Medulla oblongata (tissue), 1 donor: ENCODE data around the gene STEEP1.

Experiments used
- DNase-seq: peaks from one replicate; pipeline ENCODE4 v3.0.0-alpha.2; 2015; ENCODE audit errors: extremely low spot score

STEEP1 gene

DNA sequence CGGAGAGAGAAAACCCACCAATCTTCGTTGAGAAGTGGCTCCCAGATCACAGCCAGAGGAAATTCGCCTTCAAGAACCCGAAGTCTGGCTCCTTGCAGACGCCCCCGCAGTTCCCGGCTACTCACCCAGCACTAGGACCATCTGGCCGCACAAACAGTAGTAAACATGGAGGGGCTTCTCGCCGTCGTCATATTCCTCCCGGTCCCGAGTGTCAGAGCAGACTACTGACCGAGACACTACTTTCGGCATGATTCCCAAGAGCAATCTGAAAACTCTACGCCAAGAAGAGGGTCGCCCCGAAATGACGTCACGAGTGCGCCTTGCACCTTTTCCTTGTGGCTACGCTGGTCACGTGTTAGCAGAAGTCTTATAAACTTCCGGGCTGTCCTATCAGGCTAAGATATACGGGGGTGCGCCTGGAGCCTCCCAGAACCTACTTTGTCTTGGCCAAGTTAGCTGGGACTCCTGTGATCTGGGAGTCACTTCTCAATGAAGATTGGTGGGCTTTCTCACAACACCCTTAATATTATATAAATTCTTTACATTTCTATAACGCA, at the start of gene STEEP1:
STEEP1 (minus strand) TSS at position 303 of the 557 bp plus-strand sequence; CDS start at position 249, 54 bp downstream.
- DNase-seq, result peak; percentile 87

DNA sequence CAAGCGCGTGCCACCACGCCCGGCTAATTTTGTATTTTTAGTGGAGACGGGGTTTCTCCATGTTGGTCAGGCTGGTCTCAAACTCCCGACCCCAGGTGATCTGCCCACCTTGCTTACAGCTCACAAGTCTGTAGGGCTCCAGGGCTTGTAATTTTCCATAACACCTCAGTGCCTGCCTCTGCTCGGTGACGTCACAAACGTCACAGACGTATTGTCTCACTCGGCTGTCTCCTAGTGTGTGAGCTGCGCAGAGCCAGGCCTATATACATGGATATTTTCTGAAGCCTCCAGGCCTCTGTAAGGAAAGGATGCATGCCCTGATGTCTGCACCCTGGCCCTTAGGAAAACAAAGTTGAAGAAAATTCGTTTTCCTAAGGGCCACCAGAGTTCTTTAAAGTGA, 49.6 kb upstream of the STEEP1 start:
- DNase-seq, result no peak

DNA sequence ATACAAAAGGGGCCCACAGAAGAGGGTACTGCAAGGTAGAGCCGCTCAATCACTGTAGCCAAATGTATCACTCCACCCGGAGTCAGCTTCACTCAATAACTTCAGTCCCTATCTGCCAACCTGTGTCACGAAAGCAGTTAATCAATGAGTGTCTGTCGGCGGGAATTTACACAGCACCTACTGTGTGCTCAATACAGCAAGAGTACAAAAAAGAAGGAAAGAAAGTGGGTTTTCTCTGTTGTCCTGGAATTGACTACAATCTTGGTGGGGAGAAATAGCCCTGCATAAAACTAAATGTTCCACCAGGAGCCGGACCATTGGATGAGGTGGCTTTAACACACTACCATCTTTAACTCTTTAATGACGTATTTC, 41.8 kb upstream of the STEEP1 start:
- DNase-seq, result peak; percentile 26

DNA sequence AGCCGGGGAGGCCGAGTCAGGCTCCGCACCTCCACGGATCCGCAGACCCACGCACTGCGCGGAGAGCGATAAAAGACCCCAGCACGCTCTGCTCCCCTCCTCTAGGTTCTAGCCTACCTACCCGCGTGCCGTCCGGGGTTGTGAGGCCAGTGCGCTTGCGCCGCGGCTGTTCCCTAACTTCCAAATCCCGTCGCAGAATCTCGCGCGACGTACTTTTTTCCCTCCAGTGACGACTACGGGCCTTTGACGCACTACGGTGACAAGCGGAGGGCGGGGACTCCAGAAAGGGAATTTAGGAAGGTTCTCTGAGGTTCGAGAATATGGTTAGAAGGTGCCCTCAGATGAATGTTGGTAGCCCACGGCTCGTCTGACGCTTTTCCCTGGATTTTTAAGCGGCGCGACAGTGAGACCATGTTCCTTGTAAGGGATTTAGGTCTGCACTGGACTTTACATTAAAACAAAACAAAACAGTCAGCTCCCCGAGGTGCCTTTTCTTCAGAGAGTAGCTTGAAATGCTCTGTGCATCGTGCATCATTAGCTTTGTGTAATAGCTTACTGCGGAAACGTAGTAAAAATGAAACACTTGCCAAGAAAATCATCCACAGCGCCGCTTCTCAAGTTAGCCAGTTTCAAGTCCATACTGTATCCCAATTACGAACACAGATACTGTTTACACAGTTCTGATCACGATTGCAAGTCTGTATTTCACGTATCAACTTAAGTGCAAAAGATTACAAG, 41.2 kb upstream of the STEEP1 start, which contains the start of gene NKRF:
NKRF (minus strand) TSS at position 145 of the 738 bp plus-strand sequence.
- peak; percentile 95 for DNase-seq

DNA sequence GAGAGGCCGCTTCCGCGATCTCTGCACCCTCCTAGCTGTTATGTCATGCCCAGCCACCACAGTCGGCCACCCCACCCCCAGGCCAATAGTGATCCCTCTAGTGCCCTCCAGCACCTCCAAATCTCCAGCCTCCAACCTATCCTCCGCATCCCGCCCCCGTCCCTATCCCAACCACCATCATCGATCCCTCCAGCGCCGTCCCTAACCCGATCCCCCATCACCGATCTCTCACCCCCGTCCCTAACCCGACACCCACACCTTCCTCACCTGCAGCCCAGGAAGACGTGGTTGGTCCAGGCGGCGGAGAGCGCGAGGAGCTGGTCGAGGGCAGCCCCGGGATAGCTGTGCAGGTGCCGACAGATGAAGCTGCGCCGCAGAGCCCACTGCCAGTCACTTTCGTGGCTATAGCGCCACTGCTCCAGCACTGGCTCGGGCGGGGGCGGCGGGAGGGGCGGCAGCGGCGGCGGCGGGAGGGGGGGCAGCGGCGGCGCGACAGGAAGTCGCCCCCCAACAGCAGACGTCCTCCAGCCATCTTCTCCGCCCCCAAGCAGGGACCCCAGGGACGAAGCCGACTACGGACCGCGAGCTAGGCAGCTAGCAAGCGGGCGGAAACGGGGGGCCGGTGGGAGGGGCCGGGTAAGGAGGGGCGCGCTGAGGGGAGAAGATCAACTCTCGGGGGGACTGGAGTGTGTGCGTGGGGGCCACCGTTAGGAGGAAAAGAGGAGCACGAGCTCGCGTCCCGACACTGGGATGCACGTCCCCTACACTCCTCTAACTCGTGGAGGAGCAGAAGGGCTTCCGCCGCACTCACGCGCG, 40.5 kb upstream of the STEEP1 start:
- peak; percentile 22 for DNase-seq

DNA sequence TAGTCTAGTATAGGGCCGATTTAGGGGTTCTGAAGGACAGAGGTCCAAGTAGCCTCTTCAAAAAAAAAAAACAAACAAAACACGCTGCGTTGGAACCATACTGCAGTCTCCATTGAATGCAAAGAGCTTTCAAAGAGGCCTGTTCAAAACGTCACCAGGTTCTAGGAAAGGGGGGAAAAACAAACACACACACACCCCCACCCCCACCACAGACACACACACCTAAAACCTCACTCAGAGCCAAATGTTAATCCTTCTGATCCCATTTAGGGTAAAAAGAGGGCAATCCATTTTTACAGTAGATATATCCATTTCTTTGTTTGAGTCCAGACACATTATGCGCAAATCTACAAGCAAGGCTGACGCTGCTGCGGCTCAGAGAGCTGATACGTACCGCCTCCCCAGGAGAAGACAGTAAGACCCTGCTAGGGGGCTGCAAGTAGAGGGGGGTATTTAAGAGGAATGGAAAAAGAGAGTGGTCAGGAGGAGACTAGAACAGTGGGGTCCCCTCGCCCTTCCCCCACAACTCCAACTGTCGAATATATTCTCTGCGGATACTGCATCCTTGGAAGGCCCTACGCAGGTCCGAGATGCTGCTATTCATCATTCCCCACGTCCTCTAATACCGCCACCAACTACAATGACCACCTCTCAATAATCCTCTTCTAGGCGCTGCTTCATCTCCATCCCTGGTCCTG, 39.7 kb upstream of the STEEP1 start:
- DNase-seq, result peak; percentile 7

DNA sequence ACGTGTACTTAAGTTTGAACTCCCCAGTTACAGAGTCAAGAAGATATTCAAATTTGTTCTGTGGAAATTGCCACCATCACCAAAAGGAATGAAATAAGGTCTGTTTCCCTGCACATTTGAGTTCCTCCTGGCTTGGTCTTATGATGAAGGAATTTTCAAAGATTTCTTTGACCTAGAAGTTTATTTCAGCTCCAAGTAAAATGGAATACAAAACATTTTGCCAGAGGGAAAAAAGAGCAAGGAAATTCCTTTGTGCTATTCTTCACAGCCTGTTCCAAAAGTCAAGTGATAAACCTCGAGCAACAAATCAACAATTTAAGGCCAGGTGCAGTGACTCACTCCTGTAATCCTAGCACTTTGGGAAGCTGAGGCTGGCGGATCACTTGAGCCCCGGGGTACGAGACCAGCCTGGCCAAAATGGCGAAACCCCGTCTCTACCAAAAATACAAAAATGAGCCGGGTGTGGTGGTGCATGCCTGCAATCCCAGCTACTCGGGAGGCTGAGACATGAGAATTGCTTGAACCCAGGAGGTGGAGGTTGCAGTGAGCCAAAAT, 37.6 kb upstream of the STEEP1 start:
- DNase-seq, result no peak

DNA sequence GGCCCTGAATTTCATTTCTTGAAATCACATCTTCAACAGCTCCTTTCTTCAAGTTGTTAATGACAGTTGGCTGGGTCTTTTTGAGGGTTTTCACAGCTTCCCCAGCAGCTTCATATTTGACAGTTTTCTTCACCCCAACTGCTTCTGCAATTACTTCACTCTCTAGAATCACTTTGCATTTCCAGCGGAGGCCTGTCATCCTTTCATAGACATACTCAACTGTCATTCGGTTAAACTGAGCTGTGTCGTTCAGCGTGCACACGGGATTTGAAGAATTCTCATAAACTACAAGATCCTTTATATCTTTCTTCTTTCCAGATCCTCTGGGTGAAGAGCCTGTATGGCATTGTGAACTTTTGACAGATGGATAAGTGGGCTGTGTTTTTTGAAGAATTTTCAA, 24.6 kb upstream of the STEEP1 start:
- DNase-seq, result no peak

DNA sequence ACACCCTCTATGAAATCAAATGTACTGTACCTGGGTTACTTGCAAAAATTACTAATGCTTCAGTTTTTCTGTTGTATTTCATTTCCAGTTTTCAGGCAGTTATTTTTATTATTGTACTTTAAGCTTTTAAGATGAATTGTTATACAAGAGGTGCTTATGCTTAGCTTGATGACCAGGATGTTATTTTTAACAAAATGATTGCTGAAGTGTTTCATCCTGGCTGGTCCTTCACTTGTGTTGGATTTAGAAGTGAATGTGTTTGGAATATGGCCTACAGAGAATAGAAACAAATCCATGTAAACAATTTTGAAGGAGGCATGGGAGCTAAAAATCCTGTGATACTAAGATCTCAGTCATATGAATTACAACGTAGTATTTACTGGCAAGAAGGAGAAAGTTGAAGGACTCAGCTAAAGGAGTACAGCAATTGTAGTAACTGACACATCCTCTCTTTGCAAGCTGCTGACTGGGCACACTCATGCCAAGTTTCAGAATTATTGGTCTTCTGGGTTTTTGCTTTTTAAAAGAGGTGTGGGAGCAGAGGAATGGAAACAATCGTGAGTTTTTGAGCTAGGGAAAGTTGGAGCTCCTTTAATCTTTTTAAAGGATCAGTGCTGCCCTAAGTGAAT, 18.3 kb upstream of the STEEP1 start:
- no peak for DNase-seq

DNA sequence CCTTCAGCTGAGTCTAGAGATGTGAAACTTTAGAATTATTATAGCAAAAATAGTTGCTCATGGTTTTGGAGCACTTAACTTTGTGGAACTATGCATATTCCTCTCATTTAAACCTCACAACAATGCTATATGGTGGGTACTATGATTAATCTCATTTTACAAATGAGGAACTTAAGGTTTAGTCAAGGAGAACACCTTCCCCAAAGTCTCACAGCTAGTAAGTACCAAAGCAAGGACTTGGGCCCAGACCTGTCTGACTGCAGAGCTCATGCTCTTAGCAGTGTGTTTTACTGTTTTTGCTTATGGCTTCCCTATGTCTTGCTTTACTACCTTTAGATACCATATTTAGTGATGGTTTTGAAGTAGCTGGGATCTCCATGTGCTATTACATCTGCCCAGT, 14.2 kb upstream of the STEEP1 start:
- DNase-seq, result no peak

DNA sequence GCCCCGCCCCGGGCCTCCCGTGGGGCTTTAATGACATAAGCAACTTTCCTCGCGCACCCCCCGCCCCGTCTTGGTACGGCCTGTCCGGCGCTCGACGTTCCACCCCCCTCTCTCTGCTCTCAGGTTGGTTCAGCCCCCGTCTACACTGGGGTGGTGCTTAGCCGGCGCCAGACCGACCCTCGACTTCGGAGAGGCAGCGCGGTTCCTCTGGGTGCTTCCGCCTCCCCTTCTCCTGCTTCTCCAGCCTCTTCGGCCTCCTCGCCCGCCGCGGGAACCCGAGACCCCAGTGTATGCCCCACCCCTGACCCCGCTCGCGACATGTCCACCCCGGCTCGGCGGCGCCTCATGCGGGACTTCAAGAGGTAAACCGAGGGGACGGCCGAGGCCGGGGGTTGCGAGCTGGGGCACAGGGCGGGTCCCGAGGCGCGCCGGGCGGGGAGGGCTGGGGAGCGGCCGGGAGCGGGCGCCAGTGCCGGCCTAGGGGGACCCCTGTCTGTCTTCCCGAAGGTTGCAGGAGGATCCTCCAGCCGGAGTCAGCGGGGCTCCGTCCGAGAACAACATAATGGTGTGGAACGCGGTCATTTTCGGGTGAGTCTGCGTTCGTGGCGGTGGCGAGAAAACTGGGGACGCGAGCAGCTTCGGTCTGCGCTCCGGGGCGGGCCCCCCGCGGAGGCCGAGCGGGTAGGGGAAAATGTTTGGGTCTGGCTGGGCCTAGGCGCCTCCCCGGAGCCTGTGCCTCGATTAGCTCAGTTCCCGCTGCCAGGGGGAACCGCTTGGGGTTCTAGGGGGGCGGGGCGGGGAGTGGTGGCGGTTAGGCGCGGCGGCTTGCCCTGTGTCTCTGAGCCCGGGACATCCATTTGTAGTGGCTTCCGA, 9.4 kb upstream of the STEEP1 start, which contains the start of gene UBE2A:
UBE2A (plus strand) TSS at position 170 of the 873 bp plus-strand sequence; CDS start at position 319, 149 bp downstream.
- peak; percentile 83 for DNase-seq

DNA sequence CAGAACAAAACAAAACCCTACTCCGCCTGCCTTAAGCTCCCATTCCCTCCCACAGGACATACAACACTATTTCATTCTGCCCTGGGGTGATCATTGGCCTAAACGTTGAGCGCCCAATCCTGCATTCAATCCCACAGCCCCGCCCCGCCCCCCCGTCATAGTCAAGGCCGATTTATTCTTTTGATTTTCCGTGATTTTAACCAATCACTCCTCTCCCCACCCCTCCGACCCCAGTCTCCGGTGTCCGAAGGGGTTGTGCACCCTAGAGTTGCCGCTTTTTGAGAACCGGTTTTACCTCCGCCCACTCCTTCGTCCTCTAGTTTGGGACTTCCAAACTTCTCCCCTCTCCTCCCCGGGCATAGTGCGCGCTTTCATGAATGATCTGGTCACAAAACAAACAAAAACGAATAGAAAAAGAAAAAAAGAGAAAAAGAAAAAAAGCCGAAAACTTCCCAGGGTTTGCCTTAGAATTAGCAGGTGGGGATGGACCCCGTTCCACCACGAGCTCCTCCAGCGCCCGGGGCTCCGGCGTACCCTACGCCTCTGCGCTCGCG, 8.7 kb upstream of the STEEP1 start:
- peak; percentile 24 for DNase-seq

DNA sequence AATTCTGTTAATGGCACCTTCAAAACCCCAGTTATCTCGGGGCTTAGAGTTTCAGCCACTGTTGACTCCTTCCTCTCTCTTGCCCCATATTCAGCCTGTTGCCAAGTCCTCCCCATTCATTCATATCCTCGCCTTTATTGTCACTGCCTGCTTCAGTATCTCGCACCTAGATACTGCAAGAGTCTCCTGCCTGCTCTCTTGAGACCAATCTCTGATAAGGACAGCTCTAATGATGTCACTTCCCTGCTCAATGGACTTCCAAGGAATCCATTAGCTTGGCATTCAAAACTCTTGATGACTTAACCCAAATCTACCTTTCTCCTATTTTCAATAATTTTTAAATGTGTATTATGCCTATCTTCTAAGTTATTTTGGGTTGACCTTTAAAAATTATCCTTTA, 8.0 kb upstream of the STEEP1 start:
- DNase-seq, result no peak

DNA sequence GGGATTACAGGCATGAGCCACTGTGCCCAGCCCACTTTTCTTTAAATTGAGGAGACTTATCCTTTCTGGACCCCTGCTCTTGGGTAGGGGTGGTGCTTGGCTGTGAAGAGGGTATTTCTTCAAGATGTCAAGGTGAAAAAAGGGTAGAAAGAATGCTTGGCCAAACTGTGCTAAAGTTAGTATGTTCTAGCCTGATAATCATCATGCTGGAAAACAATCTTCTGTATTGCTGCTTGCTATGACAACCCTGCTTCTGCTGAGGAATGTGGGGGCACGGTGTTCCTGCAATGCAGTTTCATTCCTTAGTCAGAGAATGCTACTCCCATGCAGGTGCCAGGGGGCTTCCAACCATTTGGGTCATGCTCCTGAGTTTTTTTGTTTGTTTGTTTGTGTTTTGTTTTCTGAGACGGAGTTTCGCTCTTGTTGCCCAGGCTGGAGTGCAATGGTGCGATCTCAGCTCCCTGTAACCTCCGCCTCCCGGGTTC, 5.2 kb upstream of the STEEP1 start:
- DNase-seq, result no peak

DNA sequence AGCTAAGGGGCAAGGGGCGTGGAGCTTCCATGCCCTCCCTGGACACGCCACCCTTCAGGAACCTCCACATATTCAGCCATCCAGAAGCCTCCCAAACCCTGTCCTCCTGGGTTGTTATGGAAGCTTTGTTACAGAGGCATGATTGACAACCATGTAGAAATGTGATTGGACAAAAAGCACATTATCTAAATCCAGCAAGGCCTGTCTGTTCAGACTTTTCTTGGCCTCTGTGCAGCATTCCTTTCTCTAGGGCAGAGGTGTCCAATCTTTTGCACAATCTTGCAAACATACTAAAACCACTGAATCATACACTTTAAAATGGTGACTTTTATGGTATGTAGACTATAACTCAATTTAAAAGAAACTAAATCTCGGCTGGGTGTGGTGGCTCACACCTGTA, 12.7 kb downstream of the STEEP1 start:
- no peak for DNase-seq

DNA sequence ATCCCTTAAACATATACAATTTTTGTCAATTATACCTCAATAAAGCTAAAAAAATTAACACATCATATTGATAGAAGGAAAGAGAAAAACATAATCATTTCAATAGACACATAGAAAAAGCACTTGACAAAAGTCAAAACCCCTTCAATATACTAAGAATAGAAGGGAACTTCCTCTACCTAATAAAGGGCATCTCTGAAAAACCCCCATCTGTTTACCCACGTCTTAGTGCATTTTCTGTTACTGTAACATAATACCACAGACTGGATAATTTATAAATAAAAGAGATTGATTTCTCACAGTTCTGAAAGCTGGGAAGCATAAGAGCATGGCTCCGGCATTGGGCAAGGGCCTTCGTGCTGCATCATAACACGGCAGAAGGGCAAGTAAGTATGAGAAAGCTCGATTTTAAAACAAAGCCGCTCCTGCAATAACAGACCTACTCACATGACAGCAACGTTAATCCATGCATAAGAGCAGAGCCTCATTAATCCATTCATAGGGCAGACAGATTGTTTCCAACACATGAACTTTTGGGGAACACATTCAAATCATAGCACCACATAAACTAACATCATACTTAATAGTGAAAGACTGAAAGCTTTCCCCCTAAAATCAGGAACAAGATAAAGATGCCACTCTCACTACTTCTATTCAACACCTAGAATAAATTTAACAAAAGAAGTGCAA, 15.7 kb downstream of the STEEP1 start:
- DNase-seq, result no peak

DNA sequence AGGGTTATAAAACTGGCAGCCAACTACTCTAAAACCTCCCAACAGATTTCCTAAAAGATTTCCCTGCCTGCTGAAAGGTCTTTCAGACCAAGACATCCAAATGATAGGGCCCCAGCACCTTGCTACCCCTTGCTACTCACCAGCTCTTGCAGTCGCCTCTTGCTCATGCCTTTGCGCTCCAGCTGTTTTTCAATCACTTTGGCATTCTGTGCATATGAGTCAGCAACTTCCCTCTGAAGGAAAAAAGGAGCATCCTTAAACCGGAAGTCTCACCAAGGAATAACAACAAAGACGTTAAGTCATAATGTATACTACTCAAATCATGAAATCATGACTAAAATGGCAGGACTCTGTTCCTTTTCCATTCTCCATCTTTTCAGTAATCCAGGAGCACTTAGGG, 24.0 kb downstream of the STEEP1 start:
- DNase-seq, result no peak

DNA sequence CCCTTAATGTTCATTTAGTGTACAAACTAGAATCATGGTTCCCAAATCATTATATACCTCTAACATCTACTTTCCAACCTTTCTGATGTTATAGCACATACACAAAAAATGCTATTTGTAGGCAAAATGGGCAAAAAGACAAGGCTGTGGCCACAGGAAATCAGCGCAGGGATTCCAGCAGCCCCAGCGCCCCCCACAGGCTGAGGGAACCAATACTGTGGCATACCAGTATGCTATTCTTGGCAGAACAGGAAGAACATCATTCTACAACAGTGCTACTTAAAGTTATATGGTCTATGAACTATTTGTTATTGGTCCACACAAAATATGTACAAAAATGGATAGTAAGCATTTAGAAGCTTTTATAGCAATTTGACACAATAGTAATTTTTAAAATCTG, 25.3 kb downstream of the STEEP1 start:
- no peak for DNase-seq

DNA sequence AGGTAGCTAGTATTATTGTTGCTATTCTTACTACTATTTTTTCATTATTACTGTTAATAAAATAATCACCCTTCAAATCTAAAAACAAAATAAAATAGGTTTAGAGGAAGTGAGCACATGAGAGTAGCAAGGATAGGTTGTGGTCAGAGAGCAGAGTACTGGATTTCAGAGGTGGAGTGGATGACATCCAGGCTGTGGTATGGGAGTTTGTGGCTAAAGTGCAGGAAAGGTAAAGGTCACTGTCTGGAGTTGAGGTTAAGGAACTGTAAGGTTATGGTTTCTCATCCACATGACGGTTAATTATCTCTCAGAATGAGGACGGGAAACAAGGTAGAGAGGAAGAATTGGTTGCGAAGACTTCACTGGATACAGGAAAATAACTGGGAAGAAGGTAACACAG, 27.7 kb downstream of the STEEP1 start:
- no peak for DNase-seq
